ENCODE measurements around the gene FLYWCH1. TPM values are rescaled to one million over a fixed set of nuclear protein-coding genes. Genes with fewer than 3 reads are reported as not detected.

FLYWCH1 gene
- total and polyA plus RNA-seq, 2 of the 8 experiments (the other 6 are each of a cell fraction or from before 2014, with no cell fraction given): 12.4 to 23.5 TPM

GRCh38 chr16:2867661-2867986, 44.1 kb upstream of the FLYWCH1 start (continued):
- no peak for TF ChIP-seq CHD7 (IDR thresholded peaks at IDR 0.05; ENCODE audit: insufficient replicate concordance, low read length)
- no peak for TF ChIP-seq TCF12 (IDR thresholded peaks at IDR 0.05; ENCODE audit: low read depth, low read length)

Measured in H1 (cell line).